NCI-H460 (cell line): ENCODE results near the gene PRR22. TPM values are rescaled to one million over a fixed set of nuclear protein-coding genes. Genes with fewer than 3 reads are reported as not detected.

Source experiments
- DNase-seq: peaks from one replicate; pipeline ENCODE4 v3.0.0-alpha.2; 2016; ENCODE audit warnings: low read depth; ENCODE audit errors: extremely low read depth
- polyA plus RNA-seq: library from polyadenylated mRNA; depleted of rRNA; stranded (reverse); fragments of >200 nt; gene quantifications from 2 replicates; pipeline ENCODE4 v1.2.3, GENCODE V29; 2014; cell fraction: nucleus; rRNA removed
- total RNA-seq: library from RNA; depleted of rRNA; stranded (reverse); fragments of >200 nt; shearing (Covaris generic); gene quantifications from 2 replicates; pipeline ENCODE4 v1.2.3, GENCODE V29; 2014; rRNA removed

PRR22 gene
- 1.2 and 1.3 TPM in 2 replicates for total RNA-seq
- 10.9 and 12.9 TPM in 2 replicates for polyA plus RNA-seq

DNA sequence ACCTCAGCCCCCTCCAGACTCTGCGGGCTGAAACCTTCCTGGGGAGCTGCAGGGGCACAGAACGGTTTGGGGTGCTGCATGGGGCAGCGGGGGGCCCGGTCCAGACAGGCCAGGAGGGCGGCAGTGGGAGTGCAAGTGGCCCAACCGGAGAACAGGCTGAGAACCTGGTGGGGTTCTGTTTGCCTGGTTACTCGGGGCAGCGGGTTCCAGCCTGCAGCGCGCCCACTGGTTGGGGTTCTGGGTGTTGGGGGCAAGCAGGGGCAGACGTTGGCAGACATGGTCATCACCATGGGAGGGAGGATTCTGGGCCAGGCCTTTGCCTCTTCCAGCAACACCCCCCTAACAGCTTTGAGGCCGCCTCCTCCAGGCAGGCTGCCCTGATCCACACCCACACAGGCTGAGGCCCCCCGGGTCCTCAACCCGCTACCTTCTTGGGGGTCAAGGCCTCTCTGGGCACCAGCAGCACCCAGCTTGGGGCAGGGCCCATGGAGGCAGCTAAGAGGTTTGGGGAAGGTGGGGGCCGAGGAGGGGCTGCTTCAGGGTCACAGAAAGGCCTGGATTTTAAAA lies at the start of gene PRR22:
PRR22 (minus strand) TSS at position 166 of the 567 bp plus-strand sequence; CDS start at position 80, 86 bp downstream.
- DNase-seq: no peak

DNA sequence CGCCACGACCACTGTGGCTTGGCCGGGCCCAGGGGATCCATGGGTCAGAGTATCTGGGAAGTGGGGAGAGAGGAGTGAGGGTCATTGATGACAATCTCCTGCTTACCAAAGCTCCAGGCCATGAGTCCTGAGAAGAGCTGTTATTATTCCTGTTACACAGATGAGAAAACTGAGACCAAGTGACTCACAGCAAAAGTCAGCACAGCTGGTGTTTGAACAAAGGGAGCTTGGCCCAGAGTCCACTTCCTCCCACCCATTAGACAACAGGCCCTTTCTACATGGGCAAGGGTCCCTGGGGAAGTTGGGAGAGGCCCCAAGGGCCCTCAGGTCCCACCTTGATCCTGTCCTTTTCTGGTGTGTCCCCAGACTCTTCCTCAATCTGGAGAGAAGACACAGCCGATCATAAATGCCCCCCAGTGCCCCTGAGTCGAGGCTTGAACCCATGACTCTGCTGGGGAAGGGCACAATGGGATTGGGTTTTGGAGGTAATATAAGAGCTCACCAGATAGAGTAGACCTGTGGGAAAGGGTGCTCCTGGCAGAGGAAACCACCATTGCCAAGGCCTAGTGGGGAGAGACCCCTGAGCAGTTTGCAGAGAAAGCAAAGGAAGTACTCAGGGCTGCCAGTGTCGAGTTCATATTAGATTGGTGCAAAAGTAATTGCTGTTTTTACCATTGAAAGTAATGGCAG lies 48.1 kb upstream of the PRR22 start:
- DNase-seq: no peak

DNA sequence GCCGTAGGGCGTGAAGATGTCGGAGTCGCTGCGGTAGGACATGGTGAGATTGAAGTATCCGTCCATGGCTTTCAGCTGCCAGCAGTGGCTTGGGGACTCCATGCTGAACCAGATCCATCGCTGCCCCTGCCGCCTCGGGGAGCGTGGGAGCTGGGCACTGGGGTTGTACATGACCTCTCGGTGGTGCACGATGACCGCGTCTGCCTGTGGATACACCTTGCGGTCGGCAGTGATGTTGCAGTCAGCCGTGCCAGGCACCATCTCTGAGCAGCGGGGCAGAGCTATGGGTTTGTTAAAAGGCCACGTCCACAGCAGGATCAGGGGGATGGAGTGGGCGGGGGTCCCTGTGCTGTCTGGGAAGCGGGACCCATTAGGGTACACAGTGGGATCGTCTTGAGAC lies 47.5 kb upstream of the PRR22 start:
- no peak for DNase-seq

DNA sequence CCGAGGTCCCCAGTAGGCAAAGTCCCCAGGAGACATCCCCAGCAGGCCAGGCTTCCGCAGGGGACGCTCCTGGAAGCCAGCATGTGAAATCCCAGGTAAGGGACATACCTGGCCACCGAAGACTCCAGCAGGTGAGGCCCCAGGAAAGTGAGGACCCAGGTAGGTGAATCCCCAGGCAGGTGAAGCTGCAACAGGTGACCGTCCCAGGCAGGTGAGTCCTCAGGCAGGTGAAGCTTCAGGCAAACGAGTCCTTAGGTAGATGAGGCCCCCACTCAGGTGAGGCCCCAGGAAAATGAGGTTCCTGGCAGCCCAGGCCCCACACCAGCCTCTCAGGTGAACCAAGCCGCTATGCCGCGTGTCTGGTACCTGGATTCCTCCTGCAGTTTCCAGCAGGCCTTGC lies 46.6 kb upstream of the PRR22 start:
- DNase-seq: no peak

DNA sequence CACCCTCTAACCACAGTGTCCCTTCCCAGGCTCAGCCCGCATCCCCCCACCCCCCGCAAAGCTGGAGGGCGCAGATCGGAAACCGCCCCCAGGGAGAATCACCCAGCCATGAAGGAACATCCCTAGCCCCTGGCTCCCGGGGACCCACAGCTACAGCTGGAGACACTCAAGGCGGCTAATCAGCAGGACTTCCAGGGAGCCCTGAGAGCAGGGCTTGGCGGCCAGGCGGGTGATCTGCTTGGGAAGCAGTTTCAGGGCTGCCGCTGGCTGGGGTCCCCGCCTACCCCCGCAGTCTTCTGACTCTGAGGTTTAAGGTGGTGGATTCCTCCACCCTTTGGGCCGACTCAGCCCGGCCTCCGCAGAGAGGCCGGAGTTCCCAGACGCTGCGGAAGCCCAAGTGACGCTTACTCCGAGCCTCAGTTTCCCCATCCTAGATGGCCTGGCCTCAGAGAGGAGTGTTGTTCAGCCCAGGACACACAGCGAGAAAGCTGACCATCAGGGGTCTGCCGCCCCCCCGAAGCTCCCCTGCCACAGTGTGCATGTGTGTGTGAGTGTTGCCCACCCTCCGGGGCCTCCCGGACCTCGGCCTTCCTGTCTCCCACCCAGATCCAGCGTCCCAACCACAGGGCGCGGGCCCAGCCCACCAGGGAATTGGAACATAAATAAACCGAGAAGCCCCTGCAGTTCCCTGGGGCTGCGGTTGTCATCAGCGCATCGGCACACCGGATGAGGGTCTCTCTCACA lies 45.2 kb upstream of the PRR22 start:
- DNase-seq: no peak

DNA sequence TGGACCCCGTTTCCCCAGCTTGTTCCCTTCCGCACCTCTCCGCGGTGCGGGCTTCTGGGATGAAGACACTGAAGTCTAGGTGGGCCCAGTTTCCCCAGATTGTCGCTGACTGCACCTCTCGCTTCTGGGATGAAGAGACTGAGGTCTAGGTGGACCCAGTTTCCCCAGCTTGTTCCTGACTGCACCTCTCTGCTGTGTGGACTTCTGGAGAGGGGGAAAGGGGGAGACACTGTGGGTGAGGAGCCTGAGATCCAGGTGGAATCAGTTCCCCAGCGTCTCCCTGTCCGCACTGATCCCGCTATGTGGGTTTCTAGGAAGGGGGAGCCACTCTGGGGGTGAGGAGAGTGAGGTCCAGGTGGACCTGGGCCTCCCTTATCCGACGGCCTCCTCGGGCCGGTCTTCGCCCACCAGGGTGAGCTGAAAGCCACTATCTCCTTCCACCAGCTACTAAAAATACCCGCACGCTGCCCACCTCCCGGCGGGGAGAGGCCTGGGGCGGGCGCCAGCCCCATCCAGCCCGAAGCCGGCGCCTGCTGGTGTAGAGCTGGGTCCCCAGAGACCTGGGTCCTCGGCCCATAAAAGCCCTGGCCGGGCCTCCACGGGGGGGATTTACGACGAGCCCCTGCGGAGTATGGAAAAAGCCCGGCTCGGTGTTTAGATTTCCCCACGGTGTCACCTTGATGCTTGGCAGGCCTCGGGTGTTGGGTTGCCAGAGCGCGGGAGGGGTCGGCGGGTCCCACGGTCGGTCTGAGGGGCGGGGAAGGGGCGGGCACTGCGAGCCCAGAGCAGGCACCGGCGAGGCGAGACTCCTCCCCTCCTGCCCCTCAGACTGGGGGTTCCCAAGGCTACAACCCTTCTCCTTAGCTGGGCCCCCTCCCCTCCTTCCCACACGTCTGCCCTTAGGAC lies 44.4 kb upstream of the PRR22 start:
- no peak for DNase-seq

DNA sequence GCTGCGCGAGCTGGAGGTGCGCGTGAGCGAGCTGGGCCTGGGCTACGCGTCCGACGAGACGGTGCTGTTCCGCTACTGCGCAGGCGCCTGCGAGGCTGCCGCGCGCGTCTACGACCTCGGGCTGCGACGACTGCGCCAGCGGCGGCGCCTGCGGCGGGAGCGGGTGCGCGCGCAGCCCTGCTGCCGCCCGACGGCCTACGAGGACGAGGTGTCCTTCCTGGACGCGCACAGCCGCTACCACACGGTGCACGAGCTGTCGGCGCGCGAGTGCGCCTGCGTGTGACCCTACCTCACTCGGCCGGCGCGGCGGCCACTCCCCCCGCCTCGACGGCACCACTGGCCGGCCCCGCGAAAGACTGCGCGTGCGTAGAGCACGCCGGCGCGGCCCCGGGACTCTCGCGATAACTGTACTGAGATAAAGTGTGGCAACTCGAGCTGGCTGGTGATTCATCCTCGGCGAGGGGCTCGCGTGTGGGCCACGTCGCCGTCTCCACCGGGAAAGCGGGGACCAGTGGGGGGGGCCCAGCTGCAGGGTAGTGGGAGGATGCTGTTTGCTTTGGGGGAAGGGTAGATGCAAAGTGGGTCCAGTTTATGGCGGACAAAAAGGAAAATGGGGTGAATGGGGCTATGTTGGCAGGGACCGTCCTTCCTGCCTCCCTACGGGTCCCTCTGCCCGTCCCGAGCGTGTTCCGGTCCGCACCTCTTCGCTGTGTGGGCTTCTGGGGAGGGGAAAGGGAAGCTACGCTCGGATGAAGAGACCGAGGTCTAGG lies 43.5 kb upstream of the PRR22 start:
- peak; percentile 90 for DNase-seq

DNA sequence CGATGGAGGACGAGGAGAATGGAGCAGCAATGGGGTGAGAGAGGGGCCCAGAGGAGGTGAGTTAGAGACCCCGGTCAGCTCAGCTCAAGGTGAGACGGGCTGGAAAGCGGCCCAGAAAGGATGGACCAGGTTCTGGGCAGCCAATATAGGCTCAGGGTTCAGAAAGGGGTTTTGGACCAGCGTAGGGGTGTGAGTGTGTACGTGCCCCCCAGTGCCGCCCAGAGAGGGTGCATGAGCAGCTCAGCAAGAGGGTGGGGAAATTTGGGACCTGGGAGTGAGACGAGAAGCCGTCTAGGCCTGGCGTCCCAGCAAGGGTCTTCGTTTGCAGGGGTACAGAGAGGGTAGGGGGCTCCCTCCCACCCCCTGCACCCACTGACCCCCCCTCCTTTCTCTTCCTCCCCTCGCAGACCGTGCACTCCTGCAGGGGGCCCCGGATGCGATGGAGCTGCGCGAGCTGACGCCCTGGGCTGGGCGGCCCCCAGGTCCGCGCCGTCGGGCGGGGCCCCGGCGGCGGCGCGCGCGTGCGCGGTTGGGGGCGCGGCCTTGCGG lies 42.9 kb upstream of the PRR22 start:
- no peak for DNase-seq

DNA sequence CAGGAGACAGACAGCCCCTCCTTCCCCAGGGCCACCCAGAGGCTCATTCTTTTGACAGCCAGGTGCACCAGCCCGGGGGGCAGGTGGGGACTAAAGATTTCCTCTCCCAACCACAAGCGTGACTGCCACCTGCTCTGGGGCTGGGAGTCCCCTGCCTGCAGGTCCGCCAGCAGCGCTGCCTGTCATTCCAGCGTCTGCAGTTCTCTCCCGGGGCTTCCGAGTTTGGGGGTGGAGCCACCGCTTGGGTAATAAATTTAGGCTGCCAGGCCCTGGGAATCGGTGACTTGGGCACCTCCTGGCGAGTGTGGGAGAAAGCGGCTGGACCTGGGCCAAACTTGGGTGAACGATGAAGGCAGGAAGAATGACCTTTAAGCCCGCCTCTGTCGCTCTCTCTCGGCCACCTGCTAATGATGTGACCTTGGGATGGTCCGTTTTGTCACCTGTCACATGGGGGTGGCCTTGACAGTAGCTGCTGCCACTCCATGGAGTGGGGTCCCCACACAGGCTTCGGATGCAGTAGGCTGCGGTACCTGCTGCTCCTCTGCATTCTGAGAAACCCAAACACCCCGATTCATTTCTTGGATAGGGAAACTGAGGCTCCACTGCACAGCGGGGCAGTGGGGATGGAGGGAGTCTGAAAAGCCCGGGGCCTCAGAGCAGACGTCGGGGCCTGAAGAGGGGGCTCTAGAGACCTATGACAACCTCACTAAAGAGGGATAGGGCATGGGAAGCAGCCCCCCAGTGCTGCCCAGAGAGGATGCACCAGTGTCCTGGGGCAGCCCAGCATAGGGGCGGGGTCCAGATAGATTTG lies 42.2 kb upstream of the PRR22 start:
- peak; percentile 54 for DNase-seq

DNA sequence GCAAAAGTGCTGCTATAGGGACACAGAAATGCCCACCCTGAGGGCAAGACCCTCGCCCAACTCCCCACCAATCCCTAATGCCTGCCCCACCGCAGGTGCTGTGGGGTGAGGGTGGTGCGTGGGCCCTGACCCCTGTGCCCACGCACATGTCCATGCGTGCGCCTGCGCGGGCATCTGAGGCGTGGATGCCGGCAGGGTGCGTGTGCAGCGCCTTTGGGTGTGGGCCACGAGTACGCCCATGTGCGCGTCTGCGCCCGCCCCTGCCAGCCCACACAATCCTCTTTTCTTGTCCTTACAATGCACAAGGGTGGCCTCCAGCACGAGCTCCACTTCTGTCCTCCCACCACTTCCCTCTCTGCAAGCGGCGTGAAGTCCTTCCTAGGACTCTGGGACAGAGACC lies 40.6 kb upstream of the PRR22 start:
- no peak for DNase-seq

DNA sequence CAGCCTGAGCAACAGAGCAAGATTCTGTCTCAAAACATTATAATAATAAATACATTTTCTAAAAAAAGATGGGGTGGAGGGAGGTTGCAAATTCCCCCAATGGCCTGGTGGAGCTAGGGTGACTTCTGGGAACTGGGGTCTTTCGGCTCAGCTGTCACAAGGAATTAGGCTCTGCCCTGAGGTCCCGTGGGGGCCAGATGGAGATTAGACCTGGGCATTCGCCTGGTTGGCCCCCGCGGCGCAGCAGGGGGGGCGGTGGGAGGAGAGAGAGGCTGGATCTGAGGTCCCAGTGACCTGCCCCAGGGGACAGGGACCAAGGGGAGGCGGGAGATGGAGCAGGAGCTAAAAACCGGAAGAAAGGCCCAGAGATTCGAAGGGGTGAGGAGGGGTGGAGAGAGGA lies 40.2 kb upstream of the PRR22 start:
- no peak for DNase-seq

DNA sequence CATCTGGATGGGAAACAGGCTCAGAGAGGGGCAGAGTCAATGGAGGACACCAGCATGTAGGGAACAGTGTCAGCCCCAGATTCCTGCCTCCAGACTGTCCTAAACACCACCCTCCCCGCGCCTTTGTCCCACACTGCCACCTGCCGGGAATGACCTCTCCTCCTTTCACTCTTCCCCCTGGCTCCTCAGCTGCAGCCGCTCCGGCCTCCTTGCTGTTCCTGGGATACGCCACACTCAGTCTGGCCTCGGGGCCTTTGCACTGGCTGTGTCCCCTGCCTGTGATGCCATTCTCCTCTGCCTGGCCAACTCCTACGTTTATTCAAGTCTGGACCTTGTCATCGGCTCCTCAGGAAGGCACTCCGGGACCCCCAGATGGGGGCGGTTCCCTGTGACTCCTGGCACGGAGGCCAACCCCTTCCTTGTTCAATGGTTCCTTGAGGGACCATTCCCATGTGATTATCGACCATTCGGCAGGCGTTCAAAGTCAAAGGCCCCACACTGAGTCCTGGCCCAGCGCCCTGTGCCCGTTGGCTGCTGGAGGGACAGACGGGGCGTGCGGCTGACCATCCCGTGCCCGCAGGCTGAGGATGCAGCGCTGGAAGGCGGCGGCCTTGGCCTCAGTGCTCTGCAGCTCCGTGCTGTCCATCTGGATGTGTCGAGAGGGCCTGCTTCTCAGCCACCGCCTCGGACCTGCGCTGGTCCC lies 39.2 kb upstream of the PRR22 start:
- DNase-seq: peak; percentile 58

DNA sequence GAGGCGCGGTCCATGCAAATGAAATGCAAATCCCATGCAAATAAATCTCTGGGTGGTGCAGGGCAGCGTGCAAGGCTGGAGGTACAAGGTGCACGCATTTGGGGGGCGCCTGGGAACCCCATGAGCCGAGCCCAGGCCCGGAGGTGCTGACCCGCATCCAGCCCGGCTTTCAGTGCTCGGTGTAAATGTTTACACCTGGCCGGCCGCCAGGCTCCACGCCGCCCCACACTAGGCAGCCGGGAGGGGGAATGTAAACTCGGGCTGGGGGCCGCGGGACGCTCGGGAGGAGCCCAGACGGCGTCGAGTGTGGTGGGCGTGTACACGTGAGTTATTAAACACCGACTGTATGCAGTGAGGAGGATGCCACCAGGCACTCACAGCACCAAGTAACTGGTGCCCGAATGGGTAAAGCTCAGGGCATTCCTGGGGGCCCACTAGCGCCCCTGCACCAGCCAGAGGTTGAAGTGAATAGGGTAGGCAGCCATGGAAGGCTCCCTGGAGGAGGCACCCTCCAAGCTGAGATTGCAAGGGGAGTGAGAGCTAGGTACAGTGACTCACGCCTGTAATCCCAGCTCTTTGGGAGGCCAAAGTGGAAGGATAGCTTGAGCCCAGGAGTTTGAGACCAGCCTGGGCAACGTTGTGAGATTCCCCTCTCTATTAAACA lies 37.8 kb upstream of the PRR22 start:
- DNase-seq: no peak

DNA sequence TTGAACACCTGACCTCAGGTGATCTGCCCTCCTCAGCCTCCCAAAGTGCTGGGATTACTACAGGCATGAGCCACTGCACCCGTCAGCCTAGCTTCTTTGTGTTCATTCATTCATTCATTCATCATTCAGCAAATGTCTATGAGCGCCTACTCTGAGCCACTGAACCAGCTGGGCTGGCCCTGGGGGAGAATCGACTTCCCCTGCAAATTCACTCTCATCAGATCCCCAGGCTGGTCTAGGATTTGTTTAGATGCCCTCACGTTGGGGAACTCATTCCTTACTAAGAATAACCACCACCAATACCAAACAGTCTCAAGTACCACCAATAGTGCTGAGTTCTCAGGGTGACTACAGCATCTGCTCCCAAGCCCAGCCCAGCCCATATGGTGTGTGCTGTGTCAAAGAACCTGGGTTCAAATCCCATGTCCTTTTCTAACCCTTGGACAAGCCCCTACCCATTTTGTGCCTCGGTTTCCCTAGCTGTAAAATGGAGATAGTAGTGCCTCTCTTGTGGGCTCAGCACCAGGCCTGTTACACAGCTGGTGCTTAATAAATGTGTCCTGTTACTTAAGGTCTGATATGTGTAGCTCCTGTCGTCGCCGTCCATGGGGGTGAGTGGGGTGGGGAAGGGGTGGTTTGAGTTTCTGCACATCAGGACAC lies 37.1 kb upstream of the PRR22 start:
- DNase-seq: no peak

DNA sequence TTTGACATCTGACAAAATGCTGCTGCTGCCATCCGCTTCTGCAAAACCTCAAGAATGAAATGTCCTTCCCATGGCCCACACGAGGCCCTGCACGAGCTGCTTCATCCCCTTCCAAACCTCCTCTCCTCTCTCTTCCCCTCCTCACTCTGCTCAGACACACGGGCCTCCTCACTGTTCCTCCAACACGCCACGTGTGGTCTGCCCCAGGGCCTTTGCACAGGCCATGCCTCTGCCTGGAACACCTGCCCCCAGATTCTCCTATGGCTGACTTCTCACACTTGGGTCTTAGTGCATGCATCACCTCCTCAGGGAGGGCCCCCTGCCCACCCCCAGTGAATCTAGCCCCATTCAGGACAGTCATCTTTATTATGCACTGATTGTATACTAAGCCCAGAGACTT lies 36.2 kb upstream of the PRR22 start:
- no peak for DNase-seq

DNA sequence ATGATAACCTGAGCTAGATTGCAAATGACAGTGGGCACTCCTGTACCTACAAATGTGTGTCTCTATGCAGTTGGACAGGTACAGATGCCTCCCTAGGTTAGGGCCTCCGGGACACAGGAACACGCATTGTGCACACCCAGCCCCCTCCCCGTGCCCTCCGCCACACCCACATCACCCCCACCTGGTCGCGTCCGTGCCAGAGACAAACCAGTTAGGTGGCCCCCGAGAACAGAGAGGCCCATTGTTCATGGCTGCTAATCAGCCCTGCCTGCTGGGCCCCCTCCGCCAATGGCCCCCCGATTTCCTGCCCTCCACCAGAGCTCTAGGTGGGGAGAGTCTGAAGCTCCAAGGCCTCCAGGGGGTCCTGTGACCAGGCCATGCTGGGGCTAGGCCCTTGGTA lies 34.0 kb upstream of the PRR22 start:
- no peak for DNase-seq

DNA sequence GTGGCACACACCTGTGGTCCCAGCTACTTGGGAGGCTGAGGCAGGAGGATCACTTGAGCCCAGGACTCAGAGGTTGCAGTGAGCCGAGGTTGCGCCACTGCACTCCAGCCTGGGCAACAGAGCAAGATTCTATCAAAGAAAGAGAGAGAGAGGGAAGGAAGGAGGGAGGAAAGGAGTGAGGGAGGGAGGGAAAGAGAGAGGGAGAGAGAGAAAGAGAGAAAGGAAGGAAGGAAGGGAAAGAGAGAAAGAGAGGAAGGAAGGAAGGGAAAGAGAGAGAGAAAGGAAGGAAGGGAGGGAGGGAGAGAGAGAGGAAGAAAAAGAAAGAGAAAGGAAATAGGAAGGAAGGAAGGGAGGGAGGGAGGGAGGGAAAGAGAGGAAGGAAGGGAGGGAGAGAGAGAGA lies 32.7 kb upstream of the PRR22 start:
- DNase-seq: no peak
